ENCODE measurements around the gene UGT1A4. TPM values are rescaled to one million over a fixed set of nuclear protein-coding genes. Genes with fewer than 3 reads are reported as not detected.

UGT1A4 gene
- total and polyA plus RNA-seq, 10 of the 15 experiments (the other 5 are each of a cell fraction or from before 2014, with no cell fraction given): not detected

DNA sequence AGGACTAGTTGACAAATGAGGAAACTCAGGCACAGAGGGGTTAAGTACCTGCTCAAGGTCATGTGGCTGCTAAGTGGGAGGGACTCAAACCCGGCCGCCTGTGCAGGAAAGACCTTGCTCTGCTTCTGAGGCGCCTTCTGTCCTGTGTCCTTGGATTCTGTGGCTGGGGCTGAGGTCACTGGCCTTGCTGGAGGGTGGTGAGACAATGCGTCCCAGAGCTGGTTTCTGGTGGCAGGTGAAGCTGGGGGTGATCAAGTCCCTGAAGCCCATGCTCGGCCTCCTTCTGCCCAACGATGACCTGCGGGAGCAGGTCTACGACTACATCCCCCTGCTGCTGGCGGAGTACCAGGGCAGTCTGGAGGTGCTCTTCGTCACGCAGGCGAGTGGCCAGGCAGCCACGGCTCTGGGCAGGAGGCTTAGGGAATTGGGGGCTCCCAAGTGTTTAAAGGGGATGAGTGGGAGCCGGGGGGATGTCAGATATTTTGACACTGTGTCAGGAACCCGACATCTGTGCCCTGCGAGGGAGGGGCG, 75.7 kb downstream of the UGT1A4 start (continued):
- no peak for TF ChIP-seq CREB1 (IDR thresholded peaks at IDR 0.05; ENCODE audit: low read depth)
- no peak for TF ChIP-seq MYC (IDR thresholded peaks at IDR 0.05; ENCODE audit: insufficient read depth, insufficient read length, insufficient replicate concordance, low read length, severe bottlenecking)
- TF ChIP-seq, protein P1, sequence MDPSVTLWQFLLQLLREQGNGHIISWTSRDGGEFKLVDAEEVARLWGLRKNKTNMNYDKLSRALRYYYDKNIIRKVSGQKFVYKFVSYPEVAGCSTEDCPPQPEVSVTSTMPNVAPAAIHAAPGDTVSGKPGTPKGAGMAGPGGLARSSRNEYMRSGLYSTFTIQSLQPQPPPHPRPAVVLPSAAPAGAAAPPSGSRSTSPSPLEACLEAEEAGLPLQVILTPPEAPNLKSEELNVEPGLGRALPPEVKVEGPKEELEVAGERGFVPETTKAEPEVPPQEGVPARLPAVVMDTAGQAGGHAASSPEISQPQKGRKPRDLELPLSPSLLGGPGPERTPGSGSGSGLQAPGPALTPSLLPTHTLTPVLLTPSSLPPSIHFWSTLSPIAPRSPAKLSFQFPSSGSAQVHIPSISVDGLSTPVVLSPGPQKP (IDR thresholded peaks at IDR 0.05; ENCODE audit: low read depth, low read length): no peak
- no peak for TF ChIP-seq TARDBP (IDR thresholded peaks at IDR 0.05; ENCODE audit: borderline replicate concordance)
- no peak for TF ChIP-seq GABPA (IDR thresholded peaks at IDR 0.05; ENCODE audit: low read depth)
- TF ChIP-seq FOS (IDR thresholded peaks at IDR 0.05; ENCODE audit: borderline replicate concordance, extremely low read depth, insufficient read length): no peak
- TF ChIP-seq, protein P2, sequence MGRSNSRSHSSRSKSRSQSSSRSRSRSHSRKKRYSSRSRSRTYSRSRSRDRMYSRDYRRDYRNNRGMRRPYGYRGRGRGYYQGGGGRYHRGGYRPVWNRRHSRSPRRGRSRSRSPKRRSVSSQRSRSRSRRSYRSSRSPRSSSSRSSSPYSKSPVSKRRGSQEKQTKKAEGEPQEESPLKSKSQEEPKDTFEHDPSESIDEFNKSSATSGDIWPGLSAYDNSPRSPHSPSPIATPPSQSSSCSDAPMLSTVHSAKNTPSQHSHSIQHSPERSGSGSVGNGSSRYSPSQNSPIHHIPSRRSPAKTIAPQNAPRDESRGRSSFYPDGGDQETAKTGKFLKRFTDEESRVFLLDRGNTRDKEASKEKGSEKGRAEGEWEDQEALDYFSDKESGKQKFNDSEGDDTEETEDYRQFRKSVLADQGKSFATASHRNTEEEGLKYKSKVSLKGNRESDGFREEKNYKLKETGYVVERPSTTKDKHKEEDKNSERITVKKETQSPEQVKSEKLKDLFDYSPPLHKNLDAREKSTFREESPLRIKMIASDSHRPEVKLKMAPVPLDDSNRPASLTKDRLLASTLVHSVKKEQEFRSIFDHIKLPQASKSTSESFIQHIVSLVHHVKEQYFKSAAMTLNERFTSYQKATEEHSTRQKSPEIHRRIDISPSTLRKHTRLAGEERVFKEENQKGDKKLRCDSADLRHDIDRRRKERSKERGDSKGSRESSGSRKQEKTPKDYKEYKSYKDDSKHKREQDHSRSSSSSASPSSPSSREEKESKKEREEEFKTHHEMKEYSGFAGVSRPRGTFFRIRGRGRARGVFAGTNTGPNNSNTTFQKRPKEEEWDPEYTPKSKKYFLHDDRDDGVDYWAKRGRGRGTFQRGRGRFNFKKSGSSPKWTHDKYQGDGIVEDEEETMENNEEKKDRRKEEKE (IDR thresholded peaks at IDR 0.05): no peak
- TF ChIP-seq POLR2A (IDR thresholded peaks at IDR 0.05; ENCODE audit: low read depth, low read length): no peak
- no peak for TF ChIP-seq SRF (IDR thresholded peaks at IDR 0.05; ENCODE audit: low read depth in 2 of 2, low read length in 2 of 2)

DNA sequence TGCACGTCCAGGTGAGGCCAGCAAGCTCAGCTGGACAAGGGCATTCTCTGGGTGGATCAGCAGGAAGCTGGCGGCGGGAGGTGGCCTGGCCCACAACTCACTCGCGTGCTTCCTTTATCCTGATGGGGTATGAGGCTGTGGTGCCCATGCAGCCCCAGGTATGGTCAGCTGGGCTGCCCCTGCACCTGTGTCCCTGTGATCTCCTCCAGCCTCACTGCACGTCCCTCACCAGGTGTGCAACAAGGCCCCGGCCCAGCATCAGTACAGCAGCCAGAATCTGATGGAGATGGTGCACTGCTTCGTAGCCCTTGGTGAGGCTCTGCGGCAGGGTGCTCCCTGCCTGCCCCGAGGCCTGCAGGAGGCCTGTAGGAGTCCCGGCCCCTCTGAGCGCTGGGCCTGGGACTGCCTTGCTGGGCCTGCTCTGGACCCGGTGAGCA, 77.2 kb downstream of the UGT1A4 start:
- DNase-seq (ENCODE audit: low read depth, low spot score) (no peak), FAIRE-seq (no peak), ATAC-seq (no peak)
- no peak overlapping the region for H3K4me2 ChIP-seq (ENCODE audit: control insufficient read depth, insufficient read depth)
- no peaks in the 10 kb centered on the region for H3K4me1 ChIP-seq (ENCODE audit: control insufficient read depth, insufficient read depth, low read length)
- SMC1A ChIA-PET (ENCODE audit: uncharacterized antibody, unreplicated experiment): no interaction called here
- H3K27ac ChIP-seq (ENCODE audit: control insufficient read depth, insufficient read depth): no peak overlapping the region
- no peak overlapping the region for H3K4me3 ChIP-seq
- H2AFZ ChIP-seq (ENCODE audit: control insufficient read depth, low read depth, low read length): no peak overlapping the region
- 49% methylated on average over 13 of the region's 13 CpGs for WGBS (ENCODE audit: insufficient coverage, insufficient replicate concordance, low lambda C conversion rate, missing lambda C conversion rate)
- intact Hi-C loops (cut with micrococcal nuclease; ENCODE audit: unreplicated experiment): no loop called here
- no TSS peak for BruUV-seq (replicated peaks)
- POLR2A ChIA-PET: no interaction called here
- no peaks in the 10 kb centered on the region for H3K36me3 ChIP-seq (ENCODE audit: control insufficient read depth in 2 of 2, insufficient read depth in 2 of 2, low read length in 1 of 2)
- no peaks in the 10 kb centered on the region for H4K20me1 ChIP-seq (ENCODE audit: control insufficient read depth, insufficient read depth)
- no peak overlapping the region for H3K9ac ChIP-seq (ENCODE audit: control insufficient read depth, insufficient read depth, low read length)
- H3K27me3 ChIP-seq (replicated peaks in 1 of 2; ENCODE audit: control insufficient read depth in 2 of 2, insufficient read depth in 2 of 2, low read length in 1 of 2): no peaks in the 10 kb centered on the region; a peak in 2 of 4 replicates
- H3K9me3 ChIP-seq (replicated peaks; ENCODE audit: control insufficient read depth, insufficient read depth, low read length): no peaks in the 10 kb centered on the region
- H3K79me2 ChIP-seq (ENCODE audit: control insufficient read depth, insufficient read depth, low read length): no peaks in the 10 kb centered on the region
- in situ Hi-C loops (cut with MboI): no loop called here
- CTCF ChIA-PET: interaction anchor here (0.7 kb wide), 1 partner anchor 15 kb away, joined by 3 read pairs; no protein-coding TSS in a partner anchor
- RAD21 ChIA-PET (ENCODE audit: unreplicated experiment): no interaction called here
- TF ChIP-seq CBFB (IDR thresholded peaks at IDR 0.05; ENCODE audit: low read depth) (no peak), EED (IDR thresholded peaks at IDR 0.05; ENCODE audit: low read depth) (no peak), BMI1 (IDR thresholded peaks at IDR 0.05; ENCODE audit: borderline replicate concordance) (no peak)
- TF ChIP-seq, protein P3, sequence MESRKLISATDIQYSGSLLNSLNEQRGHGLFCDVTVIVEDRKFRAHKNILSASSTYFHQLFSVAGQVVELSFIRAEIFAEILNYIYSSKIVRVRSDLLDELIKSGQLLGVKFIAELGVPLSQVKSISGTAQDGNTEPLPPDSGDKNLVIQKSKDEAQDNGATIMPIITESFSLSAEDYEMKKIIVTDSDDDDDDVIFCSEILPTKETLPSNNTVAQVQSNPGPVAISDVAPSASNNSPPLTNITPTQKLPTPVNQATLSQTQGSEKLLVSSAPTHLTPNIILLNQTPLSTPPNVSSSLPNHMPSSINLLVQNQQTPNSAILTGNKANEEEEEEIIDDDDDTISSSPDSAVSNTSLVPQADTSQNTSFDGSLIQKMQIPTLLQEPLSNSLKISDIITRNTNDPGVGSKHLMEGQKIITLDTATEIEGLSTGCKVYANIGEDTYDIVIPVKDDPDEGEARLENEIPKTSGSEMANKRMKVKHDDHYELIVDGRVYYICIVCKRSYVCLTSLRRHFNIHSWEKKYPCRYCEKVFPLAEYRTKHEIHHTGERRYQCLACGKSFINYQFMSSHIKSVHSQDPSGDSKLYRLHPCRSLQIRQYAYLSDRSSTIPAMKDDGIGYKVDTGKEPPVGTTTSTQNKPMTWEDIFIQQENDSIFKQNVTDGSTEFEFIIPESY (IDR thresholded peaks at IDR 0.05): no peak
- TF ChIP-seq, protein P4, sequence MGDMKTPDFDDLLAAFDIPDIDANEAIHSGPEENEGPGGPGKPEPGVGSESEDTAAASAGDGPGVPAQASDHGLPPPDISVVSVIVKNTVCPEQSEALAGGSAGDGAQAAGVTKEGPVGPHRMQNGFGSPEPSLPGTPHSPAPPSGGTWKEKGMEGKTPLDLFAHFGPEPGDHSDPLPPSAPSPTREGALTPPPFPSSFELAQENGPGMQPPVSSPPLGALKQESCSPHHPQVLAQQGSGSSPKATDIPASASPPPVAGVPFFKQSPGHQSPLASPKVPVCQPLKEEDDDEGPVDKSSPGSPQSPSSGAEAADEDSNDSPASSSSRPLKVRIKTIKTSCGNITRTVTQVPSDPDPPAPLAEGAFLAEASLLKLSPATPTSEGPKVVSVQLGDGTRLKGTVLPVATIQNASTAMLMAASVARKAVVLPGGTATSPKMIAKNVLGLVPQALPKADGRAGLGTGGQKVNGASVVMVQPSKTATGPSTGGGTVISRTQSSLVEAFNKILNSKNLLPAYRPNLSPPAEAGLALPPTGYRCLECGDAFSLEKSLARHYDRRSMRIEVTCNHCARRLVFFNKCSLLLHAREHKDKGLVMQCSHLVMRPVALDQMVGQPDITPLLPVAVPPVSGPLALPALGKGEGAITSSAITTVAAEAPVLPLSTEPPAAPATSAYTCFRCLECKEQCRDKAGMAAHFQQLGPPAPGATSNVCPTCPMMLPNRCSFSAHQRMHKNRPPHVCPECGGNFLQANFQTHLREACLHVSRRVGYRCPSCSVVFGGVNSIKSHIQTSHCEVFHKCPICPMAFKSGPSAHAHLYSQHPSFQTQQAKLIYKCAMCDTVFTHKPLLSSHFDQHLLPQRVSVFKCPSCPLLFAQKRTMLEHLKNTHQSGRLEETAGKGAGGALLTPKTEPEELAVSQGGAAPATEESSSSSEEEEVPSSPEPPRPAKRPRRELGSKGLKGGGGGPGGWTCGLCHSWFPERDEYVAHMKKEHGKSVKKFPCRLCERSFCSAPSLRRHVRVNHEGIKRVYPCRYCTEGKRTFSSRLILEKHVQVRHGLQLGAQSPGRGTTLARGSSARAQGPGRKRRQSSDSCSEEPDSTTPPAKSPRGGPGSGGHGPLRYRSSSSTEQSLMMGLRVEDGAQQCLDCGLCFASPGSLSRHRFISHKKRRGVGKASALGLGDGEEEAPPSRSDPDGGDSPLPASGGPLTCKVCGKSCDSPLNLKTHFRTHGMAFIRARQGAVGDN (IDR thresholded peaks at IDR 0.05): no peak

Data from GM12878 (cell line).